GM18505 (cell line): ENCODE results near the gene KIF2A.

Experiments used
- ATAC-seq: cut with Tn5 transposase; IDR thresholded peaks from one replicate; pipeline ENCODE4 v1.9.1; 2021; ENCODE audit not compliant: unreplicated experiment
- POLR2A ChIP-seq: IDR thresholded peaks from 4 replicates; pipeline ENCODE4 v1.6.1; 2011; ENCODE audit warnings: borderline replicate concordance; ENCODE audit not compliant: insufficient read depth, insufficient read length; ENCODE audit errors: extremely low read depth

The KIF2A gene

DNA sequence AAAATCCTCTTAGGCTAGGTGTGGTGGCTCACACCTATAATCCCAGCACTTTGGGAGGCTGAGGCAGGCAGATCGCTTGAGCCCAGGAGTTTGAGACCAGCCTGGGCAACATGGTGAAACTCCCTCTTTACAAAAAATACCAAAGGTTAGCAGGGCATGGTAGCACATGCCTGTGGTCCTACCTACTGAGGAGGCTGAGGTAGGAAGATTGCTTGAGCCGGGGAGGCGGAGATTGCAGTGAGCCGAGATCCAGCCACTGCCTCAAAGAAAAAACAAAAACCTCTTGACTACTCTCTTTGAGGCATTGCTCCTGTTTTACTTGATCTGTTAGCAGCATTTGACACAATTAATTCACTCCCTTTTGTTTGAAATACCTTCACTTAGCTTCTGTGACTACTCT lies 20.7 kb downstream of the KIF2A start:
- ATAC-seq: peak; percentile 16
- no peak for TF ChIP-seq POLR2A

DNA sequence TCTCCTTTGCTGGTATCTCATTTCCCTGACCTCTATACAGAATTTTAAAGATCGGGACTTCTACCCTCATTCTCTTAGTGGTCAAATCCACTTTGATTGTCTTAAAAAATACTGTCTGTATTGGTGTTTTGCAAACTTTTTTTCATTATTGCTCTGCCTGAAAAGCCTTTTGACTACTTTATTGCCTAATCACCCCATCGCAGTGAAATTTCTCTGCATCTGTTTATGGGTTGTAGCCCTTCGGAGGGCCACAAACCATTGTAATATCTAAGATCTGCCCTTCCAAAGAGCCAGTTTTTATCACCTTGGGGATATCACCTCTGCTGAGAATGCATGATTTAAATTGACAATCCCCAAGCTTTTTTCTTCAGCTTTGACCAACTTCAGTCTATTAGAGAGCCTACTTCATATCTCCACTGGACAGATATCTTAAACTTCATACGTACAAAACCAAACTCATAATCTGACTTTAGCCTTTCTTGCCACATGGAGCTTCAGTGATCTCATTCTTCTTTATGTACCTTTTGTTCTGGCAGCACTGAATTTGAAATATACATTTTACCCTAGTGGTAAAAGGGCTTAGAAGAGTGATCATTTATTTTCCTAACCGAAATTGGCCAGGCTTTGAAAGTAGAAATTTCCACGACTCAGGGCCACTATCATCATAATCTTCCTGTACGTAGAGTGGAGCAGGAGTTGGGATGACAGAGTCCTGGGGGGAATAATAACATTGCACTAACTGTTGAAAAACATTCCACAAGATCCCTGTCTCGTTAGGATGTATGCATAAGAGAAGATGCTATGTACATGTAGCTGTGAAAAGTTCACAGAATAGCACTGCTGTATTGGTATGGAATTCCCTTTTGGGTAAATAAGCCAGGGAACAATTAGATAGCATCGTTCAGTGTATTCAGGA lies 21.4 kb downstream of the KIF2A start:
- TF ChIP-seq POLR2A: no peak
- no peak for ATAC-seq

DNA sequence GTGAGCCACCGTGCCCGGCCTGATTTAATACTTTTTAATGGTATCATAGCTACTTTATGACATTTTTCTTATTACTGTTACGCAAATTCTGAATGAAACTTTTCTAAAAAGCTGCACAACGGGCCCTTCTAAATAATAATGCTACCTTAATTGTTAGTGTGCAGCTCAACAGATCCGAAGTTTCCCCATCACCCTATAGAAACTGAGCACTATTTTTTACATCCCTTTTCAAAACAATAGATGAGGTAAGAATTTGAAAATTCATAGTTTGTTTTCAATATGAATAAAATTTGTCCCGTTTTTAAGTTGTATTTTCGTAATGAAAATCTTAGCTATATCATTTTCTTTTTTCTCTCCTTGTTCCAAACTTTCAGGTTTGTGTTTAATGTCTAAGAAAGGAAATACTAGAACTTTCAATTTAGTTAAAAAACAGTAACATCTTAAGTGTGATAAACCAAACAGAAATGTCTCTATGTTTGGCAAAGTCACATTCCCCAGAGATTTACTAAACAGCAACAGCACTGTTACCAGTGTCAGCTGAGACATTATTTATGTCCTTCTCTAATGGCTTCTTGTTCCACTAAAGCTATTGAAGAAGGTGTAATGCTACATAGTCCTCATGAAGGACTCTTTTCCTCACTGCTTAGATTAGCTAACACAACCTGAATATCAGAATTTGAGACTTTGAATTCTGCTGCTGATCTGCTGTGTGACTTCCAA lies 22.9 kb downstream of the KIF2A start:
- ATAC-seq: no peak
- no peak for TF ChIP-seq POLR2A

DNA sequence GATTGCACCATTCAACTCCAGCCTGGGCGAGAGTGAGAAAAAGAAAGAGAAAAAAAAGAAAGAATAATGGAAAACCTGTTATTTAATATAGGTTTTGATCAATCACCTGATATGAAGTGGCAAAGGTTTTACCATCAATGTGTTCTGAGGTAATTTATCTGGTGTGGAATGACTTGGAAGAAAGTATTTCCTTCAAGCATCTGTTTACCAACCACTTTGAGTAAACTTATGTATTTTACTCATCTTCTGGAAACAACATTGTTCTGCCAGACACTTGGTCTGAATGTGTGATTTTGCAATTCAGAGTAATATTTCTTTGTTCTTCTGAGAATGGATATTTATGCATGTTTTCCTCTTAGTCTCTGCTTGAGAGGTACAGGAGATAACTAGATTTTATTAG lies 24.3 kb downstream of the KIF2A start:
- no peak for TF ChIP-seq POLR2A
- no peak for ATAC-seq

DNA sequence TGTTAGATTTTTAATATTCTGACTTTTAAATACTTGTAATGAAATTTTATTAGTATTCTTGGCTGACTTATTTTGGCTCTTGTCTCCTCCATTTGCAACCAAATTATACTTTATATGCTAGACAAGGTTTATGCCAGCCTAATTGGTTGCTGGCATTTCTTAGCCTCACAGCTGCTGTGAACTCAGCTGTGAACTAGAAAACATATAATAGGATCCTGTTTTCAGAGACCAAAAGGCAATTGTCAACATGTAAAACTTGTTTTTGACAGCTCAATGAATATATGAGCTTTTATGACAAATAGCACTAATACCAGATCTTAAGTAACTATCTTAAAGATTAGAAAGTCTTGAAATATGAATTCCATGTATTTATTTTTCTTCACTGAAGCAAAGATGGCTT lies 25.9 kb downstream of the KIF2A start:
- no peak for ATAC-seq

DNA sequence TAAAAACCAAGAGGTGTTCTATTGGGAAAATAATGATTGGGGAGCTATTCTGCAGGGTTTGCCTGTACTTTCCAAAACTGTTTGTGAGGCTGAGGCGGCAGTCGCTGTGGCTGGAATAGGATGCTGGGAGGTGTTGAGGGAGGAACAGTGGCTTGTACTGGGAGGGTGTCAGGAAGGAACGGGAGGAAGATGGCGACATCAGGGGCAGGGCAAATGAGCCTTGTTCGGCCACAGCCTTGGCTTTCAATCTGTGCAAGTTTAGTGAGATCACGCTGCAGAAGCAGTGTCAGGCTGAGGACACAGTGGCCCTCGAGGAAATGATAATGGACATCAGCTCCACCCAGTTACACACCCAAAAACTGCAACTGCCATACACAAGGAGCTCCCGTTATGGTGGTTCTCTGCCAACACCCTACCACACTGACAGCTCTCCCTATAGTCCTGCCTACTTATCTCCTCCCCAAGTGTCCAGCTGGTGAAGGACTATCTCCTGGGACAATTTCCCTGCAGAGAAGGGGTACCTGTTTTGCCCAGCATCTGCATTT lies 27.3 kb downstream of the KIF2A start:
- ATAC-seq: no peak
- no peak for TF ChIP-seq POLR2A

More for the DNA sequence above, 25.9 kb downstream of the KIF2A start:
- TF ChIP-seq POLR2A: no peak

DNA sequence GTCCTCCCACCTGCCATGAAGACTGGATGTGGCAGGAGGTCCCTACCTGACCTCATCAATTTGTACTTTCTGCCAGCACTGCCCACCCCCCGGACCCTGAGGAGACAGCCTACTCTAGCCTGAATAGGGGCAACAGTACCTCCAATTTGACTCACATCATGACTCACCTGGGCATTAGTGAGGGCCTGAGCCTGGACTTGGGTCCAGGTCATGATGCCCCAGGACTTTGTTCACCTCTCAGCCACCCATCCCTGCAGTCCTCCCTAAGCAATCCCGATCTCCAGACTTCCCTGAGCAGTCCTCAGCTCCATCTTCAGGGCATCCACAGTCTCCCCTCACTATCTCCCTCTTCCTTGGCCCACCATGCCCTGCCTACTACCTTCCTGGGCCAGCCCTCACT lies 28.1 kb downstream of the KIF2A start:
- ATAC-seq: no peak
- TF ChIP-seq POLR2A: no peak

DNA sequence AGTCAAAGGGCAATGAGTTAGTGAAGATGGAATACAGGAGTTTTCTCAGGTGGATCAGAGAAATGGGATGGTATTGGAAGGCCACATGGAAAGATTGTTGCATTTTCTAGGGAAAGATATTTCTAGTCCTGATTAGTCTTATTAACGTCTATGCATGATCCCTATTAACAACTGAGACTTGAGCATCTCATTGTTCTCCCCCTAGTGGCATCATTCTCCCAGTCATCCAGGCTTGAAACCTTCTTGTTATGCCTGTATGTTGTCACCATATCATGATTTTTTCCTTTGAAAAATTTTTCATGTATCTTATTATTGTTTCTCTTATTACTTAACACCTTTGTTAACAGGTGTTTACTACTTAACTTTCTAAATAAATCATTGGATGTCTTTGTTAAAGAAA lies 34.4 kb downstream of the KIF2A start:
- ATAC-seq: no peak
- TF ChIP-seq POLR2A: no peak

DNA sequence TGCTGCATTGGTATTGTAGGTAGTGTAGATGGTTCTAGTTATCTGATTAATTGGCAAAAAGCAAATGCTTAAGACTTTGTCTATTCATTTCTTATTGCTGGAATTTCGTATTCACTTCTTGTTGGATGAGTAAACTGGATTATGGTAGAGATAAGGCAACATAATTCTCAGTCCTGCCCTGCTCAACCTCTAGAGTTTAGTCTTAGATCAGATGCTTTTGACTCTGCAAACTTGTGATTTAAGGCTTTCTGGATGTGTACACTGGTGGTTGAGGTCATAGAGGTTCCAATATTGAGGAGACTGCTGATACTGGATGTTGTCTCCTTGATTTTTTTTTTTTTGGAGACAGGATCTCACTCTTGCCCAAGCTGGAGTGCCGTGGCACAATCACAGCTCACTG lies 35.0 kb downstream of the KIF2A start:
- TF ChIP-seq POLR2A: no peak
- no peak for ATAC-seq

DNA sequence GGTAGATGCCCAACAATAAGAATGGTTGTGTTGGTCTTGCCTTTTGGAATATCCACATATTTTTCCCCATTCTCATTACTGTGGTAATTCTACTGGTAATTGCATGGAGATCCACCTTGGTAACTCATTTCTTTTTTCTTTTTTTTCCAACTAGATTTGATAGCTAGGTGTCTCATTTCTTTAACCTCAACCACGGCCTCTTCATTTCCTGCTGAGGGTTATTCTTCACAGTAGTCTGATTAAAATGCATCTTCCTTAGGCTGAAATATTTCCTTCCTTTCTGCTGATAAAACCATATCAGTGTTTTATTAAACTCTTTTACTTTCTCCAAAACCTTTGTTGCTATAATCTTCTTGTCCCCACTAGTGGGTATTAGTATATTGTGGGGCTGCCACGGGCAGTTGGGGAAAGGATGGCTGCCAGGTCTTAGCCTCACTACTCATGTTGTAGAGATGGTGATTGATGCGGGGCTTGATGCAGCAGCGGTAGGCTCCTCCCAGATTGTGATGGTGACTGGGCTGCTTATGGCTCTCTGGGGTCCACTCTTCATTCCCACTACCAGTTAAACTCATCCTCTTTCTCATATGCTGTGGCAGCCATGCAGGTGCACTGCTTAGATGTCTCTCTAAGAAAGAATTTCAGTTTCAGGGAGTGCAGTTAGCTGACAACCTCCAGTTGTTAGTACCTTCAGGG lies 35.9 kb downstream of the KIF2A start:
- TF ChIP-seq POLR2A: no peak

DNA sequence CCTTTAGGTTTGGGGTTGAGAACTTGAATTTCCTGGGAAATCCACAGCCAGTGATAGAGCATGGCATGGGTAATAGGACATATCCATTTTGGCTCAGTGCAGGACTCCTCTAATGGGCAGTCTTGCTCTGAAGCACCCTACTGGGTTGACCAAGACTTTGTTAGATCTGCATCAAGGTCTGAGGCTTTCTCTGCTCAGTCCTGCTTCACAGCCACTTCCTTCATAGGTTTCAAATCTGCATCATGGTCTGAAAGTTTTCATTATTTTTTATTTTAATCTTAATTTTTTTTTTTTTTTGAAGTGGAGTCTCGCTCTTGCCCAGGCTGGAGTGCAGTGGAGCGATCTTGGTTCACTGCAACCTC lies 36.5 kb downstream of the KIF2A start:
- no peak for ATAC-seq
- no peak for TF ChIP-seq POLR2A

More for the DNA sequence above, 35.9 kb downstream of the KIF2A start:
- ATAC-seq: no peak

DNA sequence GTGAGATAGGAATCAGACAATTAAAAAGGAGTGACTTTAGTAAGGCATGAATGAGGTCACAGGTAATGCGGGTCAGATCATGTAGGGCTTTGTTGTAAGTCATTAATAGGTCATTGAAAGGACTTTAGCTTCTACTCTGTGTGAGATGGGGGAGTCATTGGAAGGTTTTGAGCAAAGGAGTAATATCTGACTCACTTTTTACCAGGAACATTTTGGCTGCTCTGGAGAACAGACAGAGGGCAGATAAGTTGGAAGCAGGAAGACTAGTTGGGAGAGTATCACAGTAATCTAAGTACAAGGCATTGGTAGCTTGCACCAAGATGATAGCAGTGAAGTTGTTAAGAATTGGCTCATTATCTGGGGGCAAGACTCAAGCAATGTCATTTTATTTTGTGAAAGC lies 37.4 kb downstream of the KIF2A start:
- no peak for ATAC-seq

DNA sequence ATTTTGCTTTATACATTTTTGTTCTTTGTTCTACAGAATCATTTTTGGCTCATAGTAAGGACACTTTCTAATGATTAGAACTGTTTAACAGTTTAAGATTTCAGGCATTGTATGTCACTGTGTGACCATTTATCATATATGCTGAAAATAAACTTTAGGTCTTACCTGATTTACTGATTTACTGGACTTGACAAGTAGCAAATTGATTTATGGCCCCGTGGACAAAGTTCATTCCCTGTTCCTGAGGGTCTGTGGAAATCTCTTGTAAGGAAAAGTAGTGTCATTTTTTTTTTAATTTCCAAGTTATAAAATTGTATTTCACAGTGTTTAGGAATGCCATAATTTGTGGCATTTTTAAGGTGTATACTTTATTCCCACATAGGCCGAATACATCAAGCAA lies 40.7 kb downstream of the KIF2A start:
- no peak for TF ChIP-seq POLR2A
- ATAC-seq: no peak

More for the DNA sequence above, 37.4 kb downstream of the KIF2A start:
- TF ChIP-seq POLR2A: no peak
